Nephron (organoid): ENCODE data around the gene MSI2.

Experiments
- H3K27ac Mint-ChIP-seq, 3 experiments: 2 replicates each; pipeline ENCODE4 v1.8.0; 2020; ENCODE audit warnings: mixed read lengths in 3 of 3, mild to moderate bottlenecking in 2 of 3, moderate library complexity in 1 of 3
- H3K27me3 Mint-ChIP-seq: 2 replicates; pipeline ENCODE4 v1.8.0; 2021; ENCODE audit warnings: low read depth, mild to moderate bottlenecking, moderate library complexity, mixed read lengths
- H3K36me3 Mint-ChIP-seq: 2 replicates; pipeline ENCODE4 v1.8.0; 2020; ENCODE audit warnings: low read depth, mixed read lengths
- H3K4me1 Mint-ChIP-seq: 2 replicates; pipeline ENCODE4 v1.8.0; 2020; ENCODE audit warnings: mixed read lengths
- H3K4me3 Mint-ChIP-seq, 3 experiments: 2 replicates each; pipeline ENCODE4 v1.8.0; 2020; ENCODE audit warnings: mild to moderate bottlenecking in 3 of 3, mixed read lengths in 3 of 3, moderate library complexity in 2 of 3
- H3K9me3 Mint-ChIP-seq: 2 replicates; pipeline ENCODE4 v1.8.0; 2020; ENCODE audit warnings: mixed read lengths
- CTCF ChIP-seq, 3 experiments: fragments of 200-600 bp; sonication (generic); IDR thresholded peaks; one replicate each; pipeline ENCODE4 v1.5.0; 2021; ENCODE audit warnings: antibody characterized with exemption in 3 of 3; ENCODE audit not compliant: unreplicated experiment in 3 of 3

The MSI2 gene

DNA sequence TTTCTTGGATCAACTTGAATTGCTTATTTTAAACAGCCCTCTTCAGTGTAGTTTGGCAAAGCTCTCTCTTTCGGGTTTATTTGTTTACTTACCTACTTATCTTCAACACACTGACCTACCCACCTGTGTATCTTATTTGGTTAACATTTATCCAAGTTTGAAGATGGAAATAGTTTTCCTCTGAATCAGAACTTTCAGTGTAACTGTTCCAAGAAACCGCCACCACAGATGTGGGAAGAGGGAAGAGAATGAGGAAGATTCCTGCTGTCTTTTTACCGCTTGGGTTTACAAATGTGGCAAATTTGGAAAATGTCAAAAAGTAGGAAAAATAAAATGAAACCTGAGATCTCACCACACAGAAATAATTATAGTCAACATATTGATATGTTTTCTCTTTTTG lies 115.8 kb downstream of the MSI2 start:
- no peak for TF ChIP-seq CTCF (IDR thresholded peaks at IDR 0.05; ENCODE audit: unreplicated experiment in 3 of 3)
- H3K27ac Mint-ChIP-seq = peak overlapping the region; percentile 38 to 89 (median 82)
- peaks cover 40% of the 10 kb centered on the region for H3K36me3 Mint-ChIP-seq
- H3K4me3 Mint-ChIP-seq = no peak overlapping the region
- H3K27me3 Mint-ChIP-seq = no peaks in the 10 kb centered on the region
- peaks cover 10% of the 10 kb centered on the region for H3K9me3 Mint-ChIP-seq
- H3K4me1 Mint-ChIP-seq = peaks cover 21% of the 10 kb centered on the region

GRCh38 chr17:57373048-57373447 lies 116.7 kb downstream of the MSI2 start:
- peaks cover 18% of the 10 kb centered on the region for H3K4me1 Mint-ChIP-seq
- peak overlapping the region in 1 of 3 experiments; percentile 89 for H3K27ac Mint-ChIP-seq
- no peaks in the 10 kb centered on the region for H3K27me3 Mint-ChIP-seq
- TF ChIP-seq CTCF (IDR thresholded peaks at IDR 0.05; ENCODE audit: unreplicated experiment in 3 of 3) = no peak
- no peak overlapping the region for H3K4me3 Mint-ChIP-seq
- peaks cover 10% of the 10 kb centered on the region for H3K9me3 Mint-ChIP-seq
- H3K36me3 Mint-ChIP-seq = peaks cover 40% of the 10 kb centered on the region

GRCh38 chr17:57373756-57374155 lies 117.4 kb downstream of the MSI2 start:
- TF ChIP-seq CTCF (IDR thresholded peaks at IDR 0.05; ENCODE audit: unreplicated experiment in 3 of 3) = no peak
- H3K36me3 Mint-ChIP-seq = peaks cover 42% of the 10 kb centered on the region
- H3K9me3 Mint-ChIP-seq = peaks cover 10% of the 10 kb centered on the region
- H3K4me1 Mint-ChIP-seq = peaks cover 14% of the 10 kb centered on the region
- H3K4me3 Mint-ChIP-seq = no peak overlapping the region
- peak overlapping the region in 1 of 3 experiments; percentile 89 for H3K27ac Mint-ChIP-seq
- no peaks in the 10 kb centered on the region for H3K27me3 Mint-ChIP-seq

DNA sequence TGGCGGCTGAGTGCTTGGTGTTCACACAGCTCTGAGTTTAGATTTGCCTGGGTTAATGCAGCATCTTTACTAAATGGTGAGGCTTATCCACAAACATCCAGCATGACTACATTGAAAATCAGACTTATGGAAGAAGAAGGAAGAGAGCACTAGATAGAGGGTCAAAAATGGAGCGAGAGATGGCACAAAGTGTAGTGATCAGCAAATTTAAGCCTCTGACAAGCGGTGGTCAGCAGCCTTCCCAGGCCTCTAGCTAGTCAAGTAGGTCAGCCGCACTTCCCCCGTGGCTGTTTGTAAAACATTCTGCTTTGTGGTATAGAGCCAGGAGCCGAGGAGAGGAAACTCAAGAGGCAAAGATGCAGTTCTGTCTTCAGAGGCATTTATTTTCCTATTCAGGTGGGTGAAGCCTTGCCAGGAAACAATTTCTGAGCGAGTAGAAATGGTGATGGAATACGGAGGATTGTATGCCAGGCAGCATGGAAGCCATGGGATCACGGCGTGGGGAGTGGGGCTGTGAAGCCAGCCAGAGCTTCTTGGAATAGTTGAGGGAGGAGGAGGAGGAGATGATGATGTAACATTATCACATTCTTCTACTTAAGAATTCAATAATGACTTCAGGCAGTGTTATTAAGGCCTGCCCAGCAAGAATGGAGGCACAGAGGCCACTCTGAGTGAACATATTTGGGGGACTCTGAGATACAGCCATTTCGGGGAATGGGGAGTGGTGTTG lies 118.9 kb downstream of the MSI2 start:
- Mint-ChIP-seq H3K4me1 (peaks cover 23% of the 10 kb centered on the region), H3K36me3 (peaks cover 45% of the 10 kb centered on the region), H3K27me3 (no peaks in the 10 kb centered on the region), H3K4me3 (no peak overlapping the region), H3K27ac (peak overlapping the region in 2 of 3 experiments; percentile 47 to 67), H3K9me3 (peaks cover 10% of the 10 kb centered on the region)
- TF ChIP-seq CTCF (IDR thresholded peaks at IDR 0.05; ENCODE audit: unreplicated experiment in 3 of 3) = no peak

- peaks cover 10% of the 10 kb centered on the region for H3K9me3 Mint-ChIP-seq
- TF ChIP-seq CTCF (IDR thresholded peaks at IDR 0.05; ENCODE audit: unreplicated experiment in 3 of 3) = no peak
Observed at GRCh38 chr17:57375770-57376225, 119.5 kb downstream of the MSI2 start.

GRCh38 chr17:57377094-57377493 lies 120.8 kb downstream of the MSI2 start:
- peaks cover 10% of the 10 kb centered on the region for H3K9me3 Mint-ChIP-seq
- H3K4me3 Mint-ChIP-seq = no peak overlapping the region
- H3K27me3 Mint-ChIP-seq = no peaks in the 10 kb centered on the region
- no peak for TF ChIP-seq CTCF (IDR thresholded peaks at IDR 0.05; ENCODE audit: unreplicated experiment in 3 of 3)
- peak overlapping the region in 1 of 3 experiments; percentile 75 for H3K27ac Mint-ChIP-seq
- H3K4me1 Mint-ChIP-seq = peaks cover 23% of the 10 kb centered on the region
- H3K36me3 Mint-ChIP-seq = peaks cover 45% of the 10 kb centered on the region

More at GRCh38 chr17:57375770-57376225, 119.5 kb downstream of the MSI2 start:
- H3K4me1 Mint-ChIP-seq = peaks cover 23% of the 10 kb centered on the region
- peak overlapping the region in 2 of 3 experiments; percentile 47 to 67 for H3K27ac Mint-ChIP-seq
- peaks cover 45% of the 10 kb centered on the region for H3K36me3 Mint-ChIP-seq
- no peaks in the 10 kb centered on the region for H3K27me3 Mint-ChIP-seq
- H3K4me3 Mint-ChIP-seq = no peak overlapping the region
